Chondrocyte (in vitro differentiated cells): ENCODE data around the gene FOXE1. TPM values are rescaled to one million over a fixed set of nuclear protein-coding genes. Genes with fewer than 3 reads are reported as not detected.

Experiments used
- DNase-seq: peaks from one replicate; pipeline ENCODE4 v3.0.0; 2021; ENCODE audit warnings: mixed read lengths, low spot score
- H3K27ac Mint-ChIP-seq: one replicate; pipeline ENCODE4 v1.8.0; 2021; ENCODE audit warnings: mild to moderate bottlenecking, moderate library complexity, mixed read lengths; ENCODE audit not compliant: unreplicated experiment
- H3K27me3 Mint-ChIP-seq: 2 replicates; pipeline ENCODE4 v1.8.0; 2021; ENCODE audit warnings: low read depth, mixed read lengths
- H3K36me3 Mint-ChIP-seq: 2 replicates; pipeline ENCODE4 v1.8.0; 2021; ENCODE audit warnings: low read depth, mixed read lengths
- H3K4me1 Mint-ChIP-seq: 2 replicates; pipeline ENCODE4 v1.8.0; 2021; ENCODE audit warnings: low read depth, mild to moderate bottlenecking, mixed read lengths
- H3K4me3 Mint-ChIP-seq: one replicate; pipeline ENCODE4 v1.8.0; 2021; ENCODE audit warnings: mild to moderate bottlenecking, moderate library complexity, mixed read lengths; ENCODE audit not compliant: unreplicated experiment
- H3K9me3 Mint-ChIP-seq: 2 replicates; pipeline ENCODE4 v1.8.0; 2021; ENCODE audit warnings: low read depth, mixed read lengths
- CTCF ChIP-seq: fragments of 200-600 bp; sonication (generic); IDR thresholded peaks from 2 replicates; pipeline ENCODE4 v1.5.0; 2021; ENCODE audit warnings: antibody characterized with exemption, mild to moderate bottlenecking, moderate library complexity
- total RNA-seq: library from RNA; stranded (reverse); gene quantifications from 3 replicates; pipeline ENCODE4 v1.2.1, GENCODE V29; 2021

FOXE1 gene
- total RNA-seq, 1 donor from 2014 or later: not detected

GRCh38 chr9:97859346-97859745 is 6.3 kb downstream of the FOXE1 start:
- Mint-ChIP-seq H3K36me3 (no peaks in the 10 kb centered on the region), H3K27me3 (peaks cover 85% of the 10 kb centered on the region), H3K27ac (no peak overlapping the region), H3K4me3 (no peak overlapping the region), H3K4me1 (peaks cover 8% of the 10 kb centered on the region), H3K9me3 (peaks cover under 1% of the 10 kb centered on the region)
- TF ChIP-seq CTCF: no peak
- no peak for DNase-seq

- Mint-ChIP-seq H3K27me3 (peaks cover 89% of the 10 kb centered on the region), H3K4me1 (peaks cover 8% of the 10 kb centered on the region), H3K9me3 (peaks cover 13% of the 10 kb centered on the region), H3K36me3 (no peaks in the 10 kb centered on the region), H3K4me3 (no peak overlapping the region), H3K27ac (no peak overlapping the region)
- no peak for DNase-seq
- no peak for TF ChIP-seq CTCF
Measured at GRCh38 chr9:97860451-97861147, 7.6 kb downstream of the FOXE1 start.

GRCh38 chr9:97861148-97861475 is 8.1 kb downstream of the FOXE1 start:
- no peak overlapping the region for H3K27ac Mint-ChIP-seq
- H3K36me3 Mint-ChIP-seq: peaks cover 2% of the 10 kb centered on the region
- H3K9me3 Mint-ChIP-seq: peaks cover 18% of the 10 kb centered on the region
- TF ChIP-seq CTCF: no peak
- peaks cover 89% of the 10 kb centered on the region for H3K27me3 Mint-ChIP-seq
- no peak overlapping the region for H3K4me3 Mint-ChIP-seq
- H3K4me1 Mint-ChIP-seq: peaks cover 8% of the 10 kb centered on the region
- DNase-seq: no peak

GRCh38 chr9:97863314-97863713 is 10.3 kb downstream of the FOXE1 start:
- TF ChIP-seq CTCF: no peak
- Mint-ChIP-seq H3K27me3 (peaks cover 73% of the 10 kb centered on the region), H3K9me3 (peaks cover 29% of the 10 kb centered on the region), H3K27ac (no peak overlapping the region), H3K4me1 (no peaks in the 10 kb centered on the region), H3K36me3 (peaks cover 5% of the 10 kb centered on the region), H3K4me3 (no peak overlapping the region)
- no peak for DNase-seq

- no peaks in the 10 kb centered on the region for H3K4me1 Mint-ChIP-seq
- DNase-seq: no peak
- no peak overlapping the region for H3K4me3 Mint-ChIP-seq
- H3K27me3 Mint-ChIP-seq: peaks cover 70% of the 10 kb centered on the region
- H3K36me3 Mint-ChIP-seq: peaks cover 5% of the 10 kb centered on the region
- no peak for TF ChIP-seq CTCF
- peaks cover 29% of the 10 kb centered on the region for H3K9me3 Mint-ChIP-seq
- no peak overlapping the region for H3K27ac Mint-ChIP-seq
Measured at GRCh38 chr9:97864396-97864795, 11.4 kb downstream of the FOXE1 start.
